ENCODE results near the gene RPTOR. TPM values are rescaled to one million over a fixed set of nuclear protein-coding genes. Genes with fewer than 3 reads are reported as not detected.

The RPTOR gene
- total and polyA plus RNA-seq, 2 donors (not counting 3 experiments of a cell fraction or from before 2014, with no cell fraction given): 10.7 to 41.8 TPM

DNA sequence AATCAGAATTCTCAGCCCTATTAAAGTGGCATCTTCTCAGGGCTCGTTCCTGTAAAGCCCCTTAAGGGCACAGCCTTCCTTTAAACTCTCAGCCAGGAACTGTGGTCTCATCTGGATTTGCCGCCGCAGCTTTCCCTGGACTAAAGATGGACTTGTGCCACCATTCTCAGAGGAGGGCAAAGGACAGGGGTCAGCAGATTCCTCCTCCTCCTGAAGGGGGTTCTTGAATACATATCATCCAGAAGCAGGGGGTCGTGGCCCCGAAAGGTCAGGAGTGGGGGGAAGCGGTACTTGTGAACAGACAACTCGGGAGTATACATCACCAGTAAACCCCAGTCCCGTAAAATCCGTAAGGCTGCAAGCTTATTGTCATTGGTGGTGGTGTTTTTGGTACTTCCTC is 174.8 kb downstream of the RPTOR start:
- no peak for TF ChIP-seq POLR2A (IDR thresholded peaks at IDR 0.05; ENCODE audit: low read depth, low read length)
- no peak for TF ChIP-seq MYC (IDR thresholded peaks at IDR 0.05; ENCODE audit: low read depth, low read length)
- TF ChIP-seq FOS (IDR thresholded peaks at IDR 0.05; ENCODE audit: borderline replicate concordance, insufficient read depth, low read length): no peak
- no peak for TF ChIP-seq GATA2 (IDR thresholded peaks at IDR 0.05; ENCODE audit: insufficient read depth, insufficient read length, low read depth, low read length)
- no peak for TF ChIP-seq EZH2 (IDR thresholded peaks at IDR 0.05; ENCODE audit: borderline replicate concordance, low read depth, low read length, severe bottlenecking)
- TF ChIP-seq, protein P1, sequence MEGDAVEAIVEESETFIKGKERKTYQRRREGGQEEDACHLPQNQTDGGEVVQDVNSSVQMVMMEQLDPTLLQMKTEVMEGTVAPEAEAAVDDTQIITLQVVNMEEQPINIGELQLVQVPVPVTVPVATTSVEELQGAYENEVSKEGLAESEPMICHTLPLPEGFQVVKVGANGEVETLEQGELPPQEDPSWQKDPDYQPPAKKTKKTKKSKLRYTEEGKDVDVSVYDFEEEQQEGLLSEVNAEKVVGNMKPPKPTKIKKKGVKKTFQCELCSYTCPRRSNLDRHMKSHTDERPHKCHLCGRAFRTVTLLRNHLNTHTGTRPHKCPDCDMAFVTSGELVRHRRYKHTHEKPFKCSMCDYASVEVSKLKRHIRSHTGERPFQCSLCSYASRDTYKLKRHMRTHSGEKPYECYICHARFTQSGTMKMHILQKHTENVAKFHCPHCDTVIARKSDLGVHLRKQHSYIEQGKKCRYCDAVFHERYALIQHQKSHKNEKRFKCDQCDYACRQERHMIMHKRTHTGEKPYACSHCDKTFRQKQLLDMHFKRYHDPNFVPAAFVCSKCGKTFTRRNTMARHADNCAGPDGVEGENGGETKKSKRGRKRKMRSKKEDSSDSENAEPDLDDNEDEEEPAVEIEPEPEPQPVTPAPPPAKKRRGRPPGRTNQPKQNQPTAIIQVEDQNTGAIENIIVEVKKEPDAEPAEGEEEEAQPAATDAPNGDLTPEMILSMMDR (IDR thresholded peaks at IDR 0.05; ENCODE audit: extremely low read depth in 1 of 2, insufficient read depth in 1 of 2, low read depth in 1 of 2, low read length in 2 of 2): no peak
- no peak for TF ChIP-seq POLR2AphosphoS5 (IDR thresholded peaks at IDR 0.05; ENCODE audit: insufficient read depth, low read depth, low read length)
- TF ChIP-seq, protein P2, sequence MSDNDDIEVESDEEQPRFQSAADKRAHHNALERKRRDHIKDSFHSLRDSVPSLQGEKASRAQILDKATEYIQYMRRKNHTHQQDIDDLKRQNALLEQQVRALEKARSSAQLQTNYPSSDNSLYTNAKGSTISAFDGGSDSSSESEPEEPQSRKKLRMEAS (IDR thresholded peaks at IDR 0.05; ENCODE audit: insufficient read depth, insufficient read length): no peak
- TF ChIP-seq JUN (IDR thresholded peaks at IDR 0.05; ENCODE audit: borderline replicate concordance, insufficient read depth, insufficient read length, low read depth): no peak
- no TSS peak for BruUV-seq (replicated peaks)
- intact Hi-C loops (cut with micrococcal nuclease): no loop called here
- no peaks in the 10 kb centered on the region for H4K20me1 ChIP-seq (replicated peaks; ENCODE audit: control insufficient read depth, extremely low read depth, insufficient read depth, low read length)
- DNase-seq (ENCODE audit: low read depth, low spot score): no peak
- no peaks in the 10 kb centered on the region for H3K9me3 ChIP-seq (replicated peaks; ENCODE audit: control insufficient read depth, insufficient read depth, low read length)
- H3K4me2 ChIP-seq (ENCODE audit: insufficient read depth, low read length): no peak overlapping the region
- POLR2A ChIA-PET: no interaction called here
- no peaks in the 10 kb centered on the region for H3K9me1 ChIP-seq (replicated peaks; ENCODE audit: control insufficient read depth, extremely low read depth, insufficient read depth, low read length)
- FAIRE-seq: no peak
- H3K27me3 ChIP-seq (ENCODE audit: control insufficient read depth in 2 of 2, insufficient read depth in 2 of 2, low read length in 2 of 2): no peaks in the 10 kb centered on the region
- no peak overlapping the region for H3K27ac ChIP-seq (ENCODE audit: insufficient read depth, low read depth, low read length)
- H3K9ac ChIP-seq (replicated peaks; ENCODE audit: extremely low read depth, insufficient read depth, low read length): no peak overlapping the region
- CTCF ChIA-PET: interaction anchor here (0.6 to 0.7 kb wide), 2 partner anchors 10 to 12 kb away, joined by 3 read pairs; no protein-coding TSS in a partner anchor
- no peak overlapping the region for H2AFZ ChIP-seq (ENCODE audit: low read depth, low read length)
- peaks cover 14% of the 10 kb centered on the region for H3K79me2 ChIP-seq (ENCODE audit: control insufficient read depth, insufficient read depth, low read length)
- no peaks in the 10 kb centered on the region for H3K36me3 ChIP-seq (ENCODE audit: control insufficient read depth in 2 of 2, extremely low read depth in 1 of 2, insufficient read depth in 2 of 2, low read length in 2 of 2)
- H3K4me1 ChIP-seq (ENCODE audit: control insufficient read depth, extremely low read depth, insufficient read depth, low read length): no peaks in the 10 kb centered on the region
- H3K4me3 ChIP-seq (replicated peaks in 1 of 3; ENCODE audit: insufficient read depth in 1 of 3, low read depth in 1 of 3, low read length in 3 of 3): no peak overlapping the region
- dilution Hi-C loops (cut with MboI; ENCODE audit: extremely low pct_ligation_motif_present, low sequenced_read_pairs): no loop called here

Measured in endothelial cell of umbilical vein (primary cell).